ENCODE results near the gene LMAN2. TPM values are rescaled to one million over a fixed set of nuclear protein-coding genes. Genes with fewer than 3 reads are reported as not detected.

Gene LMAN2
- total and polyA plus RNA-seq, 2 experiments from 2014 or later, result 153 to 227 TPM

GRCh38 chr5:177315411-177315810 is 36.1 kb downstream of the LMAN2 start (continued):
- TF ChIP-seq ZNF462 (CRISPR knock-in tag; IDR thresholded peaks at IDR 0.05) (no peak), CREB1 (CRISPR knock-in tag; IDR thresholded peaks at IDR 0.05; ENCODE audit: low read depth) (no peak), ZNF114 (CRISPR knock-in tag; IDR thresholded peaks at IDR 0.05) (no peak), CTCF (conservative IDR thresholded peaks at IDR 0.05; ENCODE audit: low read depth in 2 of 2) (no peak), EZH2 (IDR thresholded peaks at IDR 0.05; ENCODE audit: low read depth, unreplicated experiment) (no peak), STAT1 (IDR thresholded peaks at IDR 0.05; ENCODE audit: unreplicated experiment) (no peak), ZNF331 (CRISPR knock-in tag; IDR thresholded peaks at IDR 0.05; ENCODE audit: low read depth) (no peak)

Data from GM23338 (cell line).